ENCODE data around the gene PPP2R5C. TPM values are rescaled to one million over a fixed set of nuclear protein-coding genes. Genes with fewer than 3 reads are reported as not detected.
A peak's percentile ranks its signal among the peaks of the same experiment; 100 is the strongest.

PPP2R5C gene
- total RNA-seq, 1 donor from 2014 or later, result 125 TPM

- H3K9me3 Mint-ChIP-seq, result no peaks in the 10 kb centered on the region
- H3K4me1 Mint-ChIP-seq, result peaks cover 33% of the 10 kb centered on the region
These were observed 201.5 kb downstream of the PPP2R5C start for GRCh38 chr14:101963052-101963451.

GRCh38 chr14:101963656-101964296, 202.3 kb downstream of the PPP2R5C start:
- no peak for TF ChIP-seq CTCF (IDR thresholded peaks at IDR 0.05; ENCODE audit: unreplicated experiment)
- peaks cover 3% of the 10 kb centered on the region for H3K36me3 Mint-ChIP-seq

More at GRCh38 chr14:101963052-101963451, 201.5 kb downstream of the PPP2R5C start:
- Mint-ChIP-seq H3K36me3 (peaks cover 3% of the 10 kb centered on the region), H3K4me3 (no peak overlapping the region), H3K27me3 (ENCODE audit: low read depth) (no peaks in the 10 kb centered on the region), H3K27ac (no peak overlapping the region)
- no peak for TF ChIP-seq CTCF (IDR thresholded peaks at IDR 0.05; ENCODE audit: unreplicated experiment)
- no peak for DNase-seq (ENCODE audit: low spot score in 2 of 2, unreplicated experiment in 2 of 2)

GRCh38 chr14:101964297-101965180, 203.0 kb downstream of the PPP2R5C start, which contains the start of gene DYNC1H1:
Gene DYNC1H1 (plus strand): TSS chr14:101964573. CDS start chr14:101964692, 119 bp downstream.
- H3K9me3 Mint-ChIP-seq, result no peaks in the 10 kb centered on the region
- H3K36me3 Mint-ChIP-seq, result peaks cover 6% of the 10 kb centered on the region
- H3K27ac Mint-ChIP-seq, result peak within 1 kb of the TSS; percentile 92
- DNase-seq (ENCODE audit: low spot score in 2 of 2, unreplicated experiment in 2 of 2), result peak; percentile 93 to 95
- TF ChIP-seq CTCF (IDR thresholded peaks at IDR 0.05; ENCODE audit: unreplicated experiment), result no peak
- peaks cover 33% of the 10 kb centered on the region for H3K4me1 Mint-ChIP-seq
- no peaks in the 10 kb centered on the region for H3K27me3 Mint-ChIP-seq (ENCODE audit: low read depth)
- H3K4me3 Mint-ChIP-seq, result peak within 1 kb of the TSS; percentile 95

More at GRCh38 chr14:101963656-101964296, 202.3 kb downstream of the PPP2R5C start:
- no peak for DNase-seq (ENCODE audit: low spot score in 2 of 2, unreplicated experiment in 2 of 2)
- Mint-ChIP-seq H3K9me3 (no peaks in the 10 kb centered on the region), H3K27ac (peak overlapping the region; percentile 85), H3K4me1 (peaks cover 33% of the 10 kb centered on the region), H3K27me3 (ENCODE audit: low read depth) (no peaks in the 10 kb centered on the region), H3K4me3 (peak overlapping the region; percentile 47)

GRCh38 chr14:101965181-101965544, 203.7 kb downstream of the PPP2R5C start:
- Mint-ChIP-seq H3K9me3 (no peaks in the 10 kb centered on the region), H3K4me1 (peaks cover 33% of the 10 kb centered on the region), H3K27ac (peak overlapping the region; percentile 92), H3K27me3 (ENCODE audit: low read depth) (no peaks in the 10 kb centered on the region), H3K4me3 (peak overlapping the region; percentile 84), H3K36me3 (peaks cover 10% of the 10 kb centered on the region)
- no peak for TF ChIP-seq CTCF (IDR thresholded peaks at IDR 0.05; ENCODE audit: unreplicated experiment)
- peak in 1 of 2 experiments; percentile 62 for DNase-seq (ENCODE audit: low spot score in 2 of 2, unreplicated experiment in 2 of 2)

GRCh38 chr14:101965770-101966722, 204.5 kb downstream of the PPP2R5C start:
- no peaks in the 10 kb centered on the region for H3K27me3 Mint-ChIP-seq (ENCODE audit: low read depth)
- no peak for DNase-seq (ENCODE audit: low spot score in 2 of 2, unreplicated experiment in 2 of 2)
- H3K27ac Mint-ChIP-seq, result peak overlapping the region; percentile 92
- peaks cover 10% of the 10 kb centered on the region for H3K36me3 Mint-ChIP-seq
- no peaks in the 10 kb centered on the region for H3K9me3 Mint-ChIP-seq
- TF ChIP-seq CTCF (IDR thresholded peaks at IDR 0.05; ENCODE audit: unreplicated experiment), result no peak
- peak overlapping the region; percentile 84 for H3K4me3 Mint-ChIP-seq
- peaks cover 33% of the 10 kb centered on the region for H3K4me1 Mint-ChIP-seq
